Fibroblast of skin of abdomen (primary cell): Measurements from ENCODE around the gene PDSS1.

Experiments used
- DNase-seq: peaks from one replicate; pipeline ENCODE4 v3.0.0-alpha.2; 2013

PDSS1 gene

GRCh38 chr10:26699631-26700030 is 2.1 kb downstream of the PDSS1 start:
- no peak for DNase-seq

- no peak for DNase-seq
Measured at GRCh38 chr10:26700884-26701630, 3.6 kb downstream of the PDSS1 start.

- DNase-seq, result no peak
Measured at GRCh38 chr10:26703096-26703495, 5.6 kb downstream of the PDSS1 start.

GRCh38 chr10:26703974-26704373 is 6.5 kb downstream of the PDSS1 start:
- DNase-seq, result no peak

GRCh38 chr10:26706206-26706605 is 8.7 kb downstream of the PDSS1 start:
- no peak for DNase-seq

GRCh38 chr10:26706936-26707335 is 9.4 kb downstream of the PDSS1 start:
- no peak for DNase-seq

- DNase-seq, result no peak
Measured at GRCh38 chr10:26711324-26711723, 13.8 kb downstream of the PDSS1 start.

- DNase-seq, result no peak
Measured at GRCh38 chr10:26714415-26715136, 17.1 kb downstream of the PDSS1 start.

- DNase-seq, result no peak
Measured at GRCh38 chr10:26715137-26715487, 17.6 kb downstream of the PDSS1 start.

- no peak for DNase-seq
Measured at GRCh38 chr10:26717476-26717875, 20.0 kb downstream of the PDSS1 start.

GRCh38 chr10:26721561-26721960 is 24.1 kb downstream of the PDSS1 start:
- no peak for DNase-seq

GRCh38 chr10:26723016-26723415 is 25.5 kb downstream of the PDSS1 start:
- DNase-seq, result no peak

GRCh38 chr10:26725837-26726727 is 28.6 kb downstream of the PDSS1 start:
- DNase-seq, result peak; percentile 67

- DNase-seq, result no peak
Measured at GRCh38 chr10:26727005-26727404, 29.5 kb downstream of the PDSS1 start.

- DNase-seq, result no peak
Measured at GRCh38 chr10:26728957-26729356, 31.5 kb downstream of the PDSS1 start.

- no peak for DNase-seq
Measured at GRCh38 chr10:26729395-26729794, 31.9 kb downstream of the PDSS1 start.

GRCh38 chr10:26730552-26730951 is 33.1 kb downstream of the PDSS1 start:
- DNase-seq, result no peak

GRCh38 chr10:26733750-26734568 is 36.5 kb downstream of the PDSS1 start:
- no peak for DNase-seq

- DNase-seq, result no peak
Measured at GRCh38 chr10:26735435-26735834, 37.9 kb downstream of the PDSS1 start.

- no peak for DNase-seq
Measured at GRCh38 chr10:26737730-26738129, 40.2 kb downstream of the PDSS1 start.

GRCh38 chr10:26738301-26738911 is 40.9 kb downstream of the PDSS1 start:
- DNase-seq, result no peak

- no peak for DNase-seq
Measured at GRCh38 chr10:26739071-26739631, 41.6 kb downstream of the PDSS1 start.
